Gastroesophageal sphincter (tissue), 3 donors: Measurements from ENCODE around the gene SMYD4.

ENCODE experiments used
- CTCF ChIP-seq, 4 experiments: fragments of 200-600 bp in 2 of 4; fragments of 450-650 bp in 2 of 4; sonication (generic) in 1 of 4; IDR thresholded peaks; one replicate each; pipeline ENCODE4 v1.5.1; 2017 to 2019; ENCODE audit warnings: antibody characterized with exemption in 4 of 4, mild to moderate bottlenecking in 2 of 4, moderate library complexity in 2 of 4
- EP300 ChIP-seq: sonication (generic); formaldehyde crosslinking; IDR thresholded peaks from one replicate; pipeline ENCODE4 v1.6.1; 2017; ENCODE audit warnings: antibody characterized with exemption, mild to moderate bottlenecking
- POLR2A ChIP-seq, 2 donors: fragments of 450-650 bp; IDR thresholded peaks; one replicate each; pipeline ENCODE4 v1.6.1; 2017; ENCODE audit warnings: antibody characterized with exemption in 2 of 2, mild to moderate bottlenecking in 2 of 2, moderate library complexity in 1 of 2

GRCh38 chr17:1758807-1759206 lies 70.9 kb downstream of the SMYD4 start:
- TF ChIP-seq CTCF (IDR thresholded peaks at IDR 0.05) (no peak), EP300 (no peak), POLR2A (IDR thresholded peaks at IDR 0.05) (no peak)
